IMR-90 (cell line): ENCODE data around the gene SUSD1.

Experiments used
- MXI1 ChIP-seq: IDR thresholded peaks from 2 replicates; pipeline ENCODE4 v1.6.1; 2012; ENCODE audit warnings: low read depth, mild to moderate bottlenecking, low read length, moderate library complexity, borderline replicate concordance
- POLR2A ChIP-seq: IDR thresholded peaks from 2 replicates; pipeline ENCODE4 v1.6.1; 2012; ENCODE audit warnings: mild to moderate bottlenecking, low read depth, low read length
- SMC3 ChIP-seq: fragments of 150-350 bp; IDR thresholded peaks from 2 replicates; pipeline ENCODE4 v1.6.1; 2016; ENCODE audit warnings: low read depth, mild to moderate bottlenecking, antibody characterized with exemption, low read length, moderate library complexity
- TF ChIP-seq, protein P1 (sequence below): conservative IDR thresholded peaks from 2 replicates; pipeline ENCODE4 v1.5.1; 2012; ENCODE audit warnings: mild to moderate bottlenecking, low read depth, low read length, improper control_type of control experiment

GRCh38 chr9:112054916-112055315 lies 120.2 kb downstream of the SUSD1 start:
- TF ChIP-seq, protein P1, sequence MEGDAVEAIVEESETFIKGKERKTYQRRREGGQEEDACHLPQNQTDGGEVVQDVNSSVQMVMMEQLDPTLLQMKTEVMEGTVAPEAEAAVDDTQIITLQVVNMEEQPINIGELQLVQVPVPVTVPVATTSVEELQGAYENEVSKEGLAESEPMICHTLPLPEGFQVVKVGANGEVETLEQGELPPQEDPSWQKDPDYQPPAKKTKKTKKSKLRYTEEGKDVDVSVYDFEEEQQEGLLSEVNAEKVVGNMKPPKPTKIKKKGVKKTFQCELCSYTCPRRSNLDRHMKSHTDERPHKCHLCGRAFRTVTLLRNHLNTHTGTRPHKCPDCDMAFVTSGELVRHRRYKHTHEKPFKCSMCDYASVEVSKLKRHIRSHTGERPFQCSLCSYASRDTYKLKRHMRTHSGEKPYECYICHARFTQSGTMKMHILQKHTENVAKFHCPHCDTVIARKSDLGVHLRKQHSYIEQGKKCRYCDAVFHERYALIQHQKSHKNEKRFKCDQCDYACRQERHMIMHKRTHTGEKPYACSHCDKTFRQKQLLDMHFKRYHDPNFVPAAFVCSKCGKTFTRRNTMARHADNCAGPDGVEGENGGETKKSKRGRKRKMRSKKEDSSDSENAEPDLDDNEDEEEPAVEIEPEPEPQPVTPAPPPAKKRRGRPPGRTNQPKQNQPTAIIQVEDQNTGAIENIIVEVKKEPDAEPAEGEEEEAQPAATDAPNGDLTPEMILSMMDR, result no peak
- no peak for TF ChIP-seq POLR2A
- no peak for TF ChIP-seq MXI1
- TF ChIP-seq SMC3, result no peak
